ENCODE results near the gene RRAS2.
"Not testable (repeated sequence)": the region's sequence is repeated elsewhere in the genome, so short reads cannot be mapped to it uniquely, and the experiment has no call there.

Gene RRAS2

DNA sequence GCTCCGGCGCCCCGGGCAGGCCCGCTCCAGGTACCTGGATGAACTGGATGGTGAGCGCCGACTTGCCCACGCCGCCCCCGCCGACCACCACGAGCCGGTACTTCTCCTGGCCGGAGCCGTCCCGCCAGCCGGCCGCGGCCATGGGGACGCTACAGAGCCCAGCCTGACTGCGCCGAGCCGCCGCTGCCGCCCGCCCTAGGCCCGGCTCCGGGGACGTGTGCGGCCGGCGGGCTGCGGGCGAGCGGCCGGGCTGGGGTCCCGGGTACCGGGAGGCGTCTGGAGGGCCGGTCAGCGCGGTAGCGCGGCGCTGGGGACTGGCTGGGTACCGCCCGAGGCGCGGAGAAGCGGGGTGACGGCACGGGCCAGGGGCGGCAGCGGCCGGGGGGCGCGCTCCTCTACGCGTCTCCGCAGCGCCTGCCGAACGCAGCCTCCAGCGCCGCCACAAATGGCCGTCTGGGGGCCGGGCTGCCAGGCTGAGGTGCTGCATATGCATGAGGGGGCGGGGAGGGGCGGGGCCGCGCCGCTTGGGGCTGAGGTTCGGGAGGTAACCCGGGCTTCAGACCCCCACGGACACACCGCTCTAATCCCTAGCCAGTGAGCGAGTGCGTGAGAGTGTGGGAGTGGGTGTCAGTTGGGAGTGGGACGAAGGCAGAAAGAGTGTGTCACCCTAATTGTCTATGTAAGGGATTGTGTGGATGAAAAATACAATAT, at the start of gene RRAS2:
Gene RRAS2, minus strand, starts transcription at position 455 of the 711 bp plus-strand sequence. Its CDS starts 313 bp downstream, at position 142.
- H3K4me3 Mint-ChIP-seq: peak within 1 kb of the TSS; percentile 99
- peak within 1 kb of the TSS; percentile 95 for H3K27ac Mint-ChIP-seq
- no peaks in the 10 kb centered on the region for H3K9me3 Mint-ChIP-seq (ENCODE audit: low read depth)
- H3K27me3 Mint-ChIP-seq: no peaks in the 10 kb centered on the region
- H3K36me3 Mint-ChIP-seq: peaks cover 3% of the 10 kb centered on the region
- H3K4me1 Mint-ChIP-seq (ENCODE audit: low read depth): peaks cover 35% of the 10 kb centered on the region

GRCh38 chr11:14408612-14409011, 49.6 kb upstream of the RRAS2 start:
- H3K27me3 Mint-ChIP-seq: no peaks in the 10 kb centered on the region
- no peaks in the 10 kb centered on the region for H3K9me3 Mint-ChIP-seq (ENCODE audit: low read depth)
- H3K27ac Mint-ChIP-seq: no peak overlapping the region
- no peak overlapping the region for H3K4me3 Mint-ChIP-seq
- no peaks in the 10 kb centered on the region for H3K36me3 Mint-ChIP-seq
- H3K4me1 Mint-ChIP-seq (ENCODE audit: low read depth): peaks cover 25% of the 10 kb centered on the region

GRCh38 chr11:14406116-14406515, 47.1 kb upstream of the RRAS2 start:
- H3K9me3 Mint-ChIP-seq (ENCODE audit: low read depth); H3K27me3 Mint-ChIP-seq; H3K27ac Mint-ChIP-seq; H3K4me3 Mint-ChIP-seq; H3K36me3 Mint-ChIP-seq; H3K4me1 Mint-ChIP-seq (ENCODE audit: low read depth): not testable (repeated sequence)

DNA sequence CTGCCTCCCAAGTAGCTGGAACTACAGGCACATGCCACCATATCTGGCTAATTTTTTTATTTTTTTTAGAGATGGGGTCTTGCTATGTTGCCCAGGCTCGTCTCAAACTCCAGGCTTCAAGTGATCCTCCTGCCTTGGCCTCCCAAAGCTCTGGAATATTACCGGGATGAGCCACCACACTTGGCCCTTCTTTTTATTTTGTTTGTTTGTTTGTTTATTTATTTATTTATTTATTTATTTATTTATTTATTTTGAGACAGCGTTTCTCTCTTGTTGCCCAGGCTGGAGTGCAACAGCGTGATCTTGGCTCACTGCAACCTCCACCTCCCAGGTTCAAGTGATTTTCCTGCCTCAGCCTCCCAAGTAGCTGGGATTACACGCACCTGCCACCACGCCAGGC, 44.5 kb upstream of the RRAS2 start:
- H3K4me1 Mint-ChIP-seq (ENCODE audit: low read depth); H3K36me3 Mint-ChIP-seq; H3K4me3 Mint-ChIP-seq; H3K9me3 Mint-ChIP-seq (ENCODE audit: low read depth); H3K27me3 Mint-ChIP-seq; H3K27ac Mint-ChIP-seq: not testable (repeated sequence)

DNA sequence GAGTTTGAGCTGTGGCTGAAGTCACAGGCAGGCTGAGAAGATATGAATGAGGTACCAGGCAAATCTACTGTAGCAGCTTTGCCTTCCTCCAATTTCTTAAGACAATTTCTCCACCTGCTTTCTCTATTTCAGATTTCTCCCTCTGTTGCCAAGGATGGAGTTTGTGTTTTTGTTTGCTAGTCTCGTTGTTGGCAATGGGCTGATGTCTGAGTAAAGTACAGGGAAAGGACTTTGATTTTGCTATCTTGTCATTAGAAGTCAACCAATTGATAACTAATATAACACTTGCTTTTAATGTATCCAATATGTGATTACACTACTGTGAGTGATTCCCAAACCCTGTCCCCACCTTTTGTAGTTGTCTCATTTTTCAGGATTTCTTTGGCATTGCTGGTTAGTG, 40.1 kb upstream of the RRAS2 start:
- Mint-ChIP-seq H3K9me3 (ENCODE audit: low read depth) (no peaks in the 10 kb centered on the region), H3K4me1 (ENCODE audit: low read depth) (no peaks in the 10 kb centered on the region), H3K27ac (no peak overlapping the region), H3K36me3 (no peaks in the 10 kb centered on the region), H3K27me3 (no peaks in the 10 kb centered on the region), H3K4me3 (no peak overlapping the region)

DNA sequence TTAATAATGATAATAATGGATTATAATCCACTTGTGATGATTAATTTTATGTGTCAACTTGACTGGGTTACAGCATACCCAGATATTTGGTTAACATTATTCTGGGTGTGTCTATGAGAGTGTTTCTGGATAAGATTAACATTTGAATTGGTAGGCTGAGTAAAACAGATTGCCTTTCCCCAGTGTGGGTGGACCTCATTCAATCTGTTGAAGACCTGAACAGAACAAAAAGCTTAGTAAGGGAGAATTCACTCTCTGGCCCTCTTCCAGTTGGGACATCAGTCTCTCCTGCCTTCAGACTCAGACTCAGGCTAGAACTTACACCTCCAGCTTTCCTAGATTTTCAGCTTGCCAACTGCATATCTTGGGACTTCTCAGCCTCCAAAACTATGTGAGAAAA, 37.3 kb upstream of the RRAS2 start:
- Mint-ChIP-seq H3K4me1 (ENCODE audit: low read depth) (peaks cover 4% of the 10 kb centered on the region), H3K36me3 (no peaks in the 10 kb centered on the region), H3K9me3 (ENCODE audit: low read depth) (no peaks in the 10 kb centered on the region), H3K27ac (no peak overlapping the region), H3K4me3 (no peak overlapping the region), H3K27me3 (no peaks in the 10 kb centered on the region)

DNA sequence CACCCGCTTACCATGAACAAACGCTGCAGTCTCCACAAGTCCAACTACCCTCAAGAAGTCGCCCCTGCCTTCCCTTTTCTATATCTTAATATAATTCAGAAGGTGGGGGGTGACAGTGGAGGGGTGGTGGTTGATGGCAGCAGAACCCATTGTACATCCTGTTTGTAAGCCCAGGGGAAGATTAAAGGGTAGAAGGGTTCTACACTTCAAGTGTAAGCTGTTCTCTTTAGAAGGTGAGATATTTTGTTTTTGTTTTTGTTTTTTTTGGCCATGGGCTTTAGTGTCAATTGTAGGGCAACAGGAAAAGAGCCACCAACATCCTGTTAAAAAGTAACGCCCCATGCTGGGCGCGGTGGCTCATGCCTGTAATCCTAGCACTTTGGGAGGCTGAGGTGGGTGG, 34.9 kb upstream of the RRAS2 start:
- no peaks in the 10 kb centered on the region for H3K27me3 Mint-ChIP-seq
- peaks cover 4% of the 10 kb centered on the region for H3K4me1 Mint-ChIP-seq (ENCODE audit: low read depth)
- no peak overlapping the region for H3K4me3 Mint-ChIP-seq
- no peaks in the 10 kb centered on the region for H3K36me3 Mint-ChIP-seq
- H3K27ac Mint-ChIP-seq: no peak overlapping the region
- H3K9me3 Mint-ChIP-seq (ENCODE audit: low read depth): no peaks in the 10 kb centered on the region

- H3K4me1 Mint-ChIP-seq (ENCODE audit: low read depth): peaks cover 4% of the 10 kb centered on the region
- no peak overlapping the region for H3K27ac Mint-ChIP-seq
- H3K27me3 Mint-ChIP-seq: no peaks in the 10 kb centered on the region
- no peak overlapping the region for H3K4me3 Mint-ChIP-seq
- H3K9me3 Mint-ChIP-seq (ENCODE audit: low read depth): no peaks in the 10 kb centered on the region
- H3K36me3 Mint-ChIP-seq: no peaks in the 10 kb centered on the region
Measured at GRCh38 chr11:14393129-14393528, 34.1 kb upstream of the RRAS2 start.

GRCh38 chr11:14390669-14391068, 31.7 kb upstream of the RRAS2 start:
- no peaks in the 10 kb centered on the region for H3K27me3 Mint-ChIP-seq
- peaks cover 4% of the 10 kb centered on the region for H3K4me1 Mint-ChIP-seq (ENCODE audit: low read depth)
- H3K27ac Mint-ChIP-seq: no peak overlapping the region
- no peaks in the 10 kb centered on the region for H3K9me3 Mint-ChIP-seq (ENCODE audit: low read depth)
- no peaks in the 10 kb centered on the region for H3K36me3 Mint-ChIP-seq
- no peak overlapping the region for H3K4me3 Mint-ChIP-seq

- H3K27me3 Mint-ChIP-seq: no peaks in the 10 kb centered on the region
- H3K4me3 Mint-ChIP-seq: no peak overlapping the region
- no peaks in the 10 kb centered on the region for H3K9me3 Mint-ChIP-seq (ENCODE audit: low read depth)
- H3K36me3 Mint-ChIP-seq: no peaks in the 10 kb centered on the region
- no peak overlapping the region for H3K27ac Mint-ChIP-seq
- H3K4me1 Mint-ChIP-seq (ENCODE audit: low read depth): no peaks in the 10 kb centered on the region
Measured at GRCh38 chr11:14388352-14388751, 29.4 kb upstream of the RRAS2 start.

DNA sequence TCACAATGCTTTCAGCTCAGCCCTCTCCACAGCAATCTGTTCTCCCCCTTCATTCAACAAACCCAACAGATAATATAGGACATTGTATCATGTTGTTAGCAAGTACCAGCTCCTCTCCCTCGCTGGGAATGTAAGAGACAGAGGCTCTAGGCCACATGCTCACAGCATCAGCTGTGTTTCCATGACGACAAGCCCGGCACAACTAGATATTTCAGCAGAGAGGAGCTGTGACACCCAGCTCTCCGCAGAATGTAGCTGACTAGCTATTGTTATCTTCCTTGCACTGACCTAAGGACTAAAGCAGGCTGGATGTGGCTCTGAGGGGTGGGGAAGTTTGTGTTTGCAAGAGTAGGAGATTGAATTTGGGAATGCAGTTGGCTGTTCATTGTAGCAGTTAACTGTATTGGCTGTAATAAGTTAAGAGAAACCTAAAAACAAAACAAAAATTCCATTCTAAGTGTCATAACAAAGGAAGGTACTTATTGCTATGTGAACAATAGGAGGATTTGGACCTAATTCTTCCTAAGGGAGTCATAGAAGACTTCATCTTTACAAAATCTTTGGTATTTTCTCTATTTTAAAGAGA, 28.0 kb upstream of the RRAS2 start:
- Mint-ChIP-seq H3K27ac (no peak overlapping the region), H3K4me3 (no peak overlapping the region), H3K36me3 (no peaks in the 10 kb centered on the region), H3K27me3 (peaks cover 2% of the 10 kb centered on the region), H3K9me3 (ENCODE audit: low read depth) (no peaks in the 10 kb centered on the region), H3K4me1 (ENCODE audit: low read depth) (no peaks in the 10 kb centered on the region)

DNA sequence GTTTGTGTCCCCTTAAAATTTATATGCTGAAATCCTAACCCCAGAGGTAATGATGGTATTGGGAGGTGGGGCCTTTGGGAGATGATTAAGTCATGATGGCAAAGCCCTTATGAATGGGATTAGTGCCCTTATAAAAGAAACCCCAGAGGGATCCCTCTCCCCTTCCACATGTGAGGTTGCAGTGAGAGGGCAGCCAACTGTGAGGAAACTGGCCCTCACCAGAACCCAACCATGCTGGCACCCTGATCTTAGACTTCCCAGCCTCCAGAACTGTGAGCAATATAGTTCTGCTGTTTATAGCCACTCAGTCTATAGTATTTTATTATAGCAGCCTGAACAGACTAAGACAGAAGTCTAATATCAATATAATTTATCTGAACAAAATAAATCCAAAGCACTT, 27.1 kb upstream of the RRAS2 start:
- H3K36me3 Mint-ChIP-seq: no peaks in the 10 kb centered on the region
- no peak overlapping the region for H3K4me3 Mint-ChIP-seq
- no peaks in the 10 kb centered on the region for H3K4me1 Mint-ChIP-seq (ENCODE audit: low read depth)
- peaks cover 5% of the 10 kb centered on the region for H3K27me3 Mint-ChIP-seq
- no peak overlapping the region for H3K27ac Mint-ChIP-seq
- H3K9me3 Mint-ChIP-seq (ENCODE audit: low read depth): no peaks in the 10 kb centered on the region

DNA sequence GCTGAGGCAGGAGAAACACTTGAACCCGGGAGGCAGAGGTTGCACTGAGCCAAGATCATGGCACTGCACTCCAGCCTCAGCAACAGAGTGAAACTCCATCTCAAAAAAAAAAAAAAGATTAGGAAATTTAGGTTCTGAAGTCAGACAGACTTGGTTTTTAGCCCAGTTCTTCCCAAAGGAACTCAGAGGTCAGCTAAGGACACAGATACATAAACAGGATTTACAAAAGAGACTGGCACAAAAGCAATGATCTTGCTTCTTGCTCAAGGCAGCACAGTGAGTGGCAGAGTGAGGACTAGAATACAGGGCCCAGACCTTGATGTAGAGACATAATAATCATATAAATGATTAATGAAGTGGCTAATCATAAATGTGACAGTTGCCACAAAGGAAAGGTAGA, 25.4 kb upstream of the RRAS2 start:
- peaks cover 11% of the 10 kb centered on the region for H3K27me3 Mint-ChIP-seq
- no peaks in the 10 kb centered on the region for H3K4me1 Mint-ChIP-seq (ENCODE audit: low read depth)
- H3K9me3 Mint-ChIP-seq (ENCODE audit: low read depth): no peaks in the 10 kb centered on the region
- H3K4me3 Mint-ChIP-seq: no peak overlapping the region
- no peaks in the 10 kb centered on the region for H3K36me3 Mint-ChIP-seq
- H3K27ac Mint-ChIP-seq: no peak overlapping the region

GRCh38 chr11:14381968-14382367, 23.0 kb upstream of the RRAS2 start:
- Mint-ChIP-seq H3K27me3 (peaks cover 16% of the 10 kb centered on the region), H3K4me3 (peak overlapping the region; percentile 76), H3K36me3 (no peaks in the 10 kb centered on the region), H3K4me1 (ENCODE audit: low read depth) (no peaks in the 10 kb centered on the region), H3K27ac (no peak overlapping the region), H3K9me3 (ENCODE audit: low read depth) (no peaks in the 10 kb centered on the region)

GRCh38 chr11:14380947-14381561, 22.1 kb upstream of the RRAS2 start:
- peak overlapping the region; percentile 16 for H3K27ac Mint-ChIP-seq
- no peaks in the 10 kb centered on the region for H3K36me3 Mint-ChIP-seq
- H3K9me3 Mint-ChIP-seq (ENCODE audit: low read depth): no peaks in the 10 kb centered on the region
- H3K4me3 Mint-ChIP-seq: peak overlapping the region; percentile 78
- H3K27me3 Mint-ChIP-seq: peaks cover 16% of the 10 kb centered on the region
- H3K4me1 Mint-ChIP-seq (ENCODE audit: low read depth): no peaks in the 10 kb centered on the region
